H1 (cell line): ENCODE results near the gene TSSK6. TPM values are rescaled to one million over a fixed set of nuclear protein-coding genes. Genes with fewer than 3 reads are reported as not detected.

Experiments used
- SP1 ChIP-seq: IDR thresholded peaks from 2 replicates; pipeline ENCODE4 v1.6.1; 2011; ENCODE audit warnings: low read depth, low read length
- TAF7 ChIP-seq: optimal IDR thresholded peaks from 2 replicates; pipeline ENCODE3; 2011; ENCODE audit warnings: low read depth, mild to moderate bottlenecking, inconsistent platforms, low read length, moderate library complexity, borderline replicate concordance
- polyA plus RNA-seq, 7 experiments: library from polyadenylated mRNA; depleted of rRNA in 3 of 7; stranded (reverse) in 5 of 7; unstranded in 2 of 7; fragments of >200 nt in 5 of 7; fragments of 200-250 nt in 2 of 7; gene quantifications; 1 replicate in 5 of 7; 2 replicates in 1 of 7; 4 replicates in 1 of 7; pipeline versions ENCODE4 v1.2.1 to v1.2.3, GENCODE V29; 2011 to 2013; ENCODE audit warnings: missing spikeins in 2 of 7, mixed read lengths in 2 of 7
- total RNA-seq: library from RNA; stranded (reverse); fragmentation: NEBNext Ultra II Directional; extraction: Animal tissue kit (Norgen Biotek cat#: 25700); gene quantifications from 2 replicates; pipeline ENCODE4 v1.2.1, GENCODE V29; 2021
- TF ChIP-seq, protein P1 (sequence below): IDR thresholded peaks from 2 replicates; pipeline ENCODE4 v1.6.1; 2012; ENCODE audit warnings: inconsistent platforms

TSSK6 gene
- total and polyA plus RNA-seq, 2 of the 8 experiments (the other 6 are each of a cell fraction or from before 2014, with no cell fraction given) = 3.6 to 7.8 TPM

DNA sequence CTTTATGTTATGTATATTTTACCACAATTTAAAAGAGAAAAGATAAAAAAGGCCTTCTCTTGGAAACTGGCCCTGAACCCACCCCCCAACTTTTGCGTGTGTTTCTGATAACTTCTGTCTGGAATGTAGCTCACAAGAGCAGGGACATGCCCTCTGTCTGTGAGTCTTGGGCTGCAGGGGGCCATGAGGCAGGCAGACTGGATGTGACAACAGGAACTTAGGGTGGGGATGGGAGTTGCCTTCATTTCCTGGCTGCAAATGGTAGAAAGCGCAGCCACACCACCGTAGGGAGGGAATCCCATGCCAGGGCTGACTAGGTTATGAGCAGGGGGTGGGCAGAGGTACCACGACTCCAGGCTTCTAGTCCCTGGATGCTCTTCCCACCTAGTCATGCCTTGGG, 44.6 kb upstream of the TSSK6 start (continued):
- TF ChIP-seq TAF7 = no peak
- TF ChIP-seq, protein P1, sequence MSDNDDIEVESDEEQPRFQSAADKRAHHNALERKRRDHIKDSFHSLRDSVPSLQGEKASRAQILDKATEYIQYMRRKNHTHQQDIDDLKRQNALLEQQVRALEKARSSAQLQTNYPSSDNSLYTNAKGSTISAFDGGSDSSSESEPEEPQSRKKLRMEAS = no peak
- no peak for TF ChIP-seq SP1
